Pancreas (tissue), 10 donors: ENCODE measurements around the gene ST8SIA1. TPM values are rescaled to one million over a fixed set of nuclear protein-coding genes. Genes with fewer than 3 reads are reported as not detected.

ENCODE experiments used
- ATAC-seq, 4 donors: fragments of 200-7000 bp; cut with Tn5 transposase; one replicate each; pipeline versions ENCODE4 v1.8.0 to v1.9.1; 2020; ENCODE audit warnings: mild to moderate bottlenecking in 4 of 4, moderate library complexity in 4 of 4
- DNase-seq, 6 donors: peaks; one replicate each; pipeline ENCODE4 v3.0.0-alpha.2; 2020
- FAIRE-seq: peaks from 2 replicates; lab custom pipeline; 2012; peaks lifted over from hg19 to GRCh38; lab: Jason Lieb, UNC
- H3K27ac ChIP-seq, 4 donors: fragments of 200-600 bp; sonication (generic); 1 replicate in 3 of 4; 2 replicates in 1 of 4; pipeline versions ENCODE4 v1.5.0 to v1.8.0; 2020
- H3K27me3 ChIP-seq, 4 donors: fragments of 200-600 bp; one replicate each; pipeline ENCODE4 v1.8.0; 2021
- H3K36me3 ChIP-seq, 3 donors: fragments of 200-600 bp; sonication (generic) in 1 of 3; one replicate each; pipeline versions ENCODE4 v1.5.0 to v1.8.0; 2020 to 2021
- H3K4me1 ChIP-seq, 3 donors: fragments of 200-600 bp; one replicate each; pipeline ENCODE4 v1.8.0; 2021
- H3K4me3 ChIP-seq, 4 donors: fragments of 200-600 bp; sonication (generic) in 2 of 4; one replicate each; pipeline versions ENCODE4 v1.5.0 to v1.8.0; 2020 to 2021
- H3K9me3 ChIP-seq, 4 donors: fragments of 200-600 bp; one replicate each; pipeline ENCODE4 v1.8.0; 2021
- WGBS, 2 donors: extraction: QIAGEN DNeasy Blood & Tissue Kit; methylation state at CpG; one replicate each; pipeline ENCODE4 v1.1.7; 2013; 5-methylcytosine and 5-hydroxymethylcytosine counted together
- intact Hi-C, 3 donors: fragments of 100-400 bp; cut with DNase I; formaldehyde crosslinking; loops; one replicate each; pipeline versions ENCODE4 v1.11.1 to v1.14.2; 2022
- polyA plus RNA-seq, 2 donors: library from polyadenylated mRNA; stranded (reverse); fragments of 200-250 nt; gene quantifications; one replicate each; pipeline ENCODE4 v1.2.3, GENCODE V29; 2013
- total RNA-seq, 6 donors: library from RNA; stranded (reverse); fragmentation: NEBNext Ultra II Directional in 4 of 6; extraction: Animal tissue kit (Norgen Biotek cat#: 25700) in 4 of 6; gene quantifications; one replicate each; pipeline versions ENCODE4 v1.2.1 to v1.2.4, GENCODE V29; 2021 to 2023
- TF ChIP-seq, protein P1 (sequence below), 4 donors: fragments of 200-600 bp; sonication (generic) in 3 of 4; IDR thresholded peaks; one replicate each; pipeline versions ENCODE4 v1.5.0 to v1.8.0; 2021; ENCODE audit warnings: antibody characterized with exemption in 4 of 4
- donor health status: healthy with polysubstance abuse.
- donor health status: DM: no; HTN: no; CAD: no; lungs with moderate emphysema.
- donor health status: DM: no; HTN: no; CAD: no.
- donor health status: control.
- donor health status: control.
- donor health status: Bipolar disorder and iron deficiency.
- donor health status: DM: yes; HTN: yes; CAD: no.
- donor health status: DM: no; HTN: no; CAD: no.
- donor health status: DM: no; HTN: no; CAD: no.
- donor health status: DM: yes; HTN: yes; CAD: no.

Gene ST8SIA1
- total and polyA plus RNA-seq, 8 donors = 0.38 to 1.5 (median 0.88) TPM; not detected in 2

DNA sequence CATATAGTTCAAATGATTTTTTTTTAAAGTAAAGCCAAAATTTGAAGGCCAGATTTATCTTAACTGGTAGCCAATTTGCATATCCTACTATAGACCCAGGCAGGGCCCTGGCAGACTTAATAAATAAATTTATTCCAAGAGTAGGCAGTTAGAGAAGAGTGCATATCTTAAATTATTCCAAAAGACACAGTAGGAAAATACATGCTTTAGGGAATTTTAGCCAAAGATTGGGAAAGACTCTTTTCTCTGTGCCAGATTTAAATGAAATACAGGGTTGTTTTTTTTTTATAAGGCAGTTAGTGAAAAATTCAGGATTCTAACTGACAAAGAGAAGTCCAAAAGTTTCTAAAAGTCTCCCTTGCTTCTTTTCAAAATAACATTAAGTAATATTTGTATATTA lies 65.5 kb downstream of the ST8SIA1 start:
- FAIRE-seq (no peak), ATAC-seq (no peak), DNase-seq (no peak)
- H3K36me3 ChIP-seq = no peaks in the 10 kb centered on the region
- intact Hi-C loops = no loop called here
- H3K27me3 ChIP-seq = peaks cover 0 to under 1% (median 0%) of the 10 kb centered on the region in 4 donors
- H3K4me3 ChIP-seq = no peak overlapping the region
- no peaks in the 10 kb centered on the region for H3K4me1 ChIP-seq
- H3K9me3 ChIP-seq = no peaks in the 10 kb centered on the region
- H3K27ac ChIP-seq = no peak overlapping the region
- TF ChIP-seq, protein P1, sequence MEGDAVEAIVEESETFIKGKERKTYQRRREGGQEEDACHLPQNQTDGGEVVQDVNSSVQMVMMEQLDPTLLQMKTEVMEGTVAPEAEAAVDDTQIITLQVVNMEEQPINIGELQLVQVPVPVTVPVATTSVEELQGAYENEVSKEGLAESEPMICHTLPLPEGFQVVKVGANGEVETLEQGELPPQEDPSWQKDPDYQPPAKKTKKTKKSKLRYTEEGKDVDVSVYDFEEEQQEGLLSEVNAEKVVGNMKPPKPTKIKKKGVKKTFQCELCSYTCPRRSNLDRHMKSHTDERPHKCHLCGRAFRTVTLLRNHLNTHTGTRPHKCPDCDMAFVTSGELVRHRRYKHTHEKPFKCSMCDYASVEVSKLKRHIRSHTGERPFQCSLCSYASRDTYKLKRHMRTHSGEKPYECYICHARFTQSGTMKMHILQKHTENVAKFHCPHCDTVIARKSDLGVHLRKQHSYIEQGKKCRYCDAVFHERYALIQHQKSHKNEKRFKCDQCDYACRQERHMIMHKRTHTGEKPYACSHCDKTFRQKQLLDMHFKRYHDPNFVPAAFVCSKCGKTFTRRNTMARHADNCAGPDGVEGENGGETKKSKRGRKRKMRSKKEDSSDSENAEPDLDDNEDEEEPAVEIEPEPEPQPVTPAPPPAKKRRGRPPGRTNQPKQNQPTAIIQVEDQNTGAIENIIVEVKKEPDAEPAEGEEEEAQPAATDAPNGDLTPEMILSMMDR (IDR thresholded peaks at IDR 0.05) = no peak

DNA sequence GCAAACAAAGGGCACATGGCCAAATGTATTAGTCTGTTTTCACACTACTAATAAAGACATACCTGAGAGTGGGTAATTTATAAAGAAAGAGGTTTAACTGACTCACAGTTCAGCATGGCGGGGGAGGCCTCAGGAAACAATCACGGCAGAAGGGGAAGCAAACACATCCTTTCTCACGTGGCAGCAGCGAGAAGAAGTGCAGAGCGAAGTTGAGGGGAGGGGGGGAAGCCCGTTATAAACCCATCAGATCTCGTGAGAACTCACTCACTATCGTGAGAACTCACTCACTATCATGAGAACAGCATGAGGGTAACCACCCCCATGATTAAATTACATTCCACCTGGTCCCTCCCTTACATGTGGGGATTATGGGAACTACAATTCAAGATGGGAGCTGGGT lies 66.1 kb downstream of the ST8SIA1 start:
- Histone ChIP-seq H3K27ac (no peak overlapping the region), H3K4me3 (no peak overlapping the region), H3K9me3 (no peaks in the 10 kb centered on the region), H3K36me3 (no peaks in the 10 kb centered on the region), H3K4me1 (no peaks in the 10 kb centered on the region), H3K27me3 (peaks cover 0 to 6% (median 0%) of the 10 kb centered on the region in 4 donors)
- WGBS, 2 donors = 49 to 64% methylated on average over 8 of the region's 8 CpGs
- FAIRE-seq = no peak
- no peak for ATAC-seq
- intact Hi-C loops = no loop called here
- TF ChIP-seq, protein P1 (IDR thresholded peaks at IDR 0.05) = no peak
- DNase-seq = no peak

DNA sequence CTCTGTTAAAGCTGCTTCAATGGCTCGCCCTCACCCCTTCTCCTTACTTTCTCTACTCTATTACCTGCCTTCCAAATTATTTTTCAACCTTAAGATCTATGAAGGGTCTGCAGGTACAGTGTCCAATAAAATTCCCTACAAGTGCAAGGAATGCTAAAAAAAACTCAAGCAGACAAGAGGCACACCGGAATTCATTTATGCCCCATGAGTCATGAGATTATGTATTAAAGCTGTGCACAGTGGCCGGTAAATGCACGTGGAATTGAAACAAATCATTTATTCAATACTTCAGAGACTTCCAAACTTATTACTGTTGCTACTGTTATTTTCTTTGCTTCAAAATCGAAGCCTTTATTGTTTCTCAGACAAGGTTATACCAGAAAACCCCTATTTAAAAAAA lies 68.4 kb downstream of the ST8SIA1 start:
- no peaks in the 10 kb centered on the region for H3K36me3 ChIP-seq
- intact Hi-C loops = no loop called here
- no peak overlapping the region for H3K27ac ChIP-seq

DNA sequence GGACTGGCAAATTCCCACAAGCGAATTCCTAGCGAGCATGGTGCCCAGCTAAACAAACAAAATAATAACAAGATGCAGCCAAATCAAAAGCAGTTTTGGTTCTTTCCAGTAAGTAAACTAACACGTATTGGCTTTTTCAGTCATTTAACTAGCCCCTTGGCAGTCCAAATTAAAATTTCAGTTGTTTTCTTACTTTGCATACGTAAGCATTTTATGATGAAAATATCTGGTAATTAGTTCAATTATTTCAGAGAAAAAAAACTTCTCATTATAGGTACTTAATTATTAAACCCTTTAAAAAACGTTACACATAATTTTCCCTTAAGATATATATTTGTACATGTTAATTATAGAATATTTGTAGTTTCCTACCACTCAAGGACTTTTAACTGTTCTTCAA lies 70.1 kb downstream of the ST8SIA1 start:
- no peaks in the 10 kb centered on the region for H3K4me1 ChIP-seq
- ATAC-seq (no peak), FAIRE-seq (no peak), DNase-seq (no peak)
- 57 to 67% methylated on average over 5 of the region's 5 CpGs for WGBS, 2 donors
- H3K27ac ChIP-seq = no peak overlapping the region
- peaks cover 0 to 10% (median 1%) of the 10 kb centered on the region in 4 donors for H3K27me3 ChIP-seq
- H3K9me3 ChIP-seq = no peaks in the 10 kb centered on the region
- H3K36me3 ChIP-seq = no peaks in the 10 kb centered on the region
- TF ChIP-seq, protein P1 (IDR thresholded peaks at IDR 0.05) = no peak
- no peak overlapping the region for H3K4me3 ChIP-seq
- intact Hi-C loops = no loop called here

More for the DNA sequence above, 68.4 kb downstream of the ST8SIA1 start:
- DNase-seq (no peak), FAIRE-seq (no peak), ATAC-seq (no peak)
- Histone ChIP-seq H3K4me1 (no peaks in the 10 kb centered on the region), H3K4me3 (no peak overlapping the region), H3K9me3 (no peaks in the 10 kb centered on the region), H3K27me3 (peaks cover 0 to 10% (median 1%) of the 10 kb centered on the region in 4 donors)
- TF ChIP-seq, protein P1 (IDR thresholded peaks at IDR 0.05) = no peak
- 70 to 74% methylated on average over 5 of the region's 5 CpGs for WGBS, 2 donors

DNA sequence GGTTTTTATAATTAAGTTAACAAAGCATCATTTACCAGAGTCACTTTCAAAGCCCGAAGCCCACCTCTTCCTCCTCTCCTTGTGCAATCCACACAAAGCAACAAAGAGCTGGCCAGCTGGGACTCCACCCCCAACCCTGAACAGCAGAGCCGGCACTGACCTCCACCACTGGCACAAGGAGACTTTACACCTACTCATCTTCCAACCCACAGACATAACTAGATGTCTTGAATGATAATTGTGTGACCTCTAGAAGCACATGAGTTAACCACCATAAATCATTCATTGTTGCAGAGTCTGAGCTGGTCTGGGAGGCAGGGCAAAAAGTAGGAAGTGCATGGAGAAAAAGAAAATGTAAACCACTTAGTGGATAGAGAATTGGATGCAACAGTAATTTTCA lies 72.2 kb downstream of the ST8SIA1 start:
- WGBS, 2 donors = 10 to 19% methylated on average over 2 of the region's 2 CpGs
- intact Hi-C loops = no loop called here
- TF ChIP-seq, protein P1 (IDR thresholded peaks at IDR 0.05) = no peak
- Histone ChIP-seq H3K4me1 (no peaks in the 10 kb centered on the region), H3K27me3 (peaks cover 0 to 10% (median 1%) of the 10 kb centered on the region in 4 donors), H3K9me3 (no peaks in the 10 kb centered on the region), H3K4me3 (no peak overlapping the region), H3K36me3 (no peaks in the 10 kb centered on the region), H3K27ac (no peak overlapping the region)
- ATAC-seq = no peak
- FAIRE-seq = no peak
- DNase-seq = no peak
